ENCODE measurements around the gene H3-3A.

The H3-3A gene

GRCh38 chr1:226054519-226055327, 7.8 kb upstream of the H3-3A start:
- no peak for DNase-seq (ENCODE audit: low spot score)

GRCh38 chr1:226059709-226060108, 2.8 kb upstream of the H3-3A start:
- DNase-seq (ENCODE audit: low spot score), result no peak

GRCh38 chr1:226060427-226060826, 2.1 kb upstream of the H3-3A start:
- no peak for DNase-seq (ENCODE audit: low spot score)

- peak; percentile 42 for DNase-seq (ENCODE audit: low spot score)
Measured at GRCh38 chr1:226061068-226061840, 1.3 kb upstream of the H3-3A start.

- peak; percentile 87 for DNase-seq (ENCODE audit: low spot score)
Measured at GRCh38 chr1:226061841-226062557, 517 bp upstream of the H3-3A start.

GRCh38 chr1:226063224-226063976, 884 bp downstream of the H3-3A start:
- DNase-seq (ENCODE audit: low spot score), result peak; percentile 55

GRCh38 chr1:226063977-226064815, 1.7 kb downstream of the H3-3A start:
- no peak for DNase-seq (ENCODE audit: low spot score)

- DNase-seq (ENCODE audit: low spot score), result peak; percentile 55
Measured at GRCh38 chr1:226064816-226065248, 2.3 kb downstream of the H3-3A start.

- DNase-seq (ENCODE audit: low spot score), result no peak
Measured at GRCh38 chr1:226066415-226067078, 4.0 kb downstream of the H3-3A start.

- DNase-seq (ENCODE audit: low spot score), result no peak
Measured at GRCh38 chr1:226069811-226070489, 7.4 kb downstream of the H3-3A start.

GRCh38 chr1:226072347-226072746, 9.8 kb downstream of the H3-3A start:
- DNase-seq (ENCODE audit: low spot score), result no peak

- no peak for DNase-seq (ENCODE audit: low spot score)
Measured at GRCh38 chr1:226073184-226073950, 10.9 kb downstream of the H3-3A start.

- DNase-seq (ENCODE audit: low spot score), result no peak
Measured at GRCh38 chr1:226074046-226074445, 11.5 kb downstream of the H3-3A start.

GRCh38 chr1:226076378-226076777, 13.9 kb downstream of the H3-3A start:
- no peak for DNase-seq (ENCODE audit: low spot score)

- DNase-seq (ENCODE audit: low spot score), result no peak
Measured at GRCh38 chr1:226078374-226078773, 15.9 kb downstream of the H3-3A start.

GRCh38 chr1:226082587-226082917, 20.0 kb downstream of the H3-3A start:
- no peak for DNase-seq (ENCODE audit: low spot score)

- DNase-seq (ENCODE audit: low spot score), result no peak
Measured at GRCh38 chr1:226082959-226083301, 20.4 kb downstream of the H3-3A start.

- peak; percentile 80 for DNase-seq (ENCODE audit: low spot score)
Measured at GRCh38 chr1:226083302-226084101, 21.0 kb downstream of the H3-3A start.
